HL-60 (cell line): ENCODE results near the gene CYB5A.

ENCODE experiments used
- GABPA ChIP-seq: IDR thresholded peaks from 2 replicates; pipeline ENCODE4 v1.6.1; 2012; ENCODE audit warnings: low read depth
- POLR2AphosphoS5 ChIP-seq: IDR thresholded peaks from 2 replicates; pipeline ENCODE4 v1.6.1; 2012; ENCODE audit warnings: low read depth
- TF ChIP-seq, protein P1 (sequence below): IDR thresholded peaks from 2 replicates; pipeline ENCODE4 v1.6.1; 2012; ENCODE audit warnings: low read depth; ENCODE audit not compliant: insufficient replicate concordance
- TF ChIP-seq, protein P2 (sequence below): IDR thresholded peaks from one replicate; pipeline ENCODE4 v1.5.1; 2011; ENCODE audit warnings: low read length, control low read depth, inconsistent platforms; ENCODE audit not compliant: insufficient read depth

DNA sequence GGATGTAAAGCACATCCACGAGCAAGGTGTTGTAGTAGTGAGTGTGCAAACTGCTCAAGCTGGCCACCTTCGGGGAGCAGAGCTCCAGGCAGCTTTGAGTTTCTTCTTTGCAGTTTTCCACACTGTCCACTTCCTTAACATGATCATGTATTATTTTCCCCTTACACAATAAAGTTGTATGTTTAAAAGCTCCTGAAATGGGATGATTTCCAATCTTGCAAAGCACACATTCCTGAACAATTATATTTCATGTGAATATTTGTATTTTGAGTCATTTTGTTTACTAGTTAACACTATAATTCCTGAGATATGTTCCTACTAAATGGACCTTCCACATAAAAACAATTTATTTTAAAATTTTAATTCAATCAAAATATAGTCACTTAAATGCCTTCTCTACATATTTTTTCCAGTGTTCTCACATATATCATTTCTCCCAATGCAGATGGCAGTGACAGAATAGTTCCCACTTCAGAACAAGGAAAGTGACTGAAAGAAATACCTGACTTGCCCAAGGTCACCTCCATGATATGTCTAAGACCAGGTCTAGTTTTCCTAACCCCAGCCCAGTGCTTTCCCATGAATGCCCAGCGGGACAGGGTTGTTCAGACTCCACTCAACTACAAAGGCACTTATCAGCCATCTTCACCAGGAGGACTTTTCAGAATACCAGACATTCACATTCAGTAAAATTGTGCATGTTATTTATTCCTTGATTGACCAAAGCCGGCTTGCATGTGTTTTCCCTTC lies 5.5 kb downstream of the CYB5A start:
- TF ChIP-seq, protein P1, sequence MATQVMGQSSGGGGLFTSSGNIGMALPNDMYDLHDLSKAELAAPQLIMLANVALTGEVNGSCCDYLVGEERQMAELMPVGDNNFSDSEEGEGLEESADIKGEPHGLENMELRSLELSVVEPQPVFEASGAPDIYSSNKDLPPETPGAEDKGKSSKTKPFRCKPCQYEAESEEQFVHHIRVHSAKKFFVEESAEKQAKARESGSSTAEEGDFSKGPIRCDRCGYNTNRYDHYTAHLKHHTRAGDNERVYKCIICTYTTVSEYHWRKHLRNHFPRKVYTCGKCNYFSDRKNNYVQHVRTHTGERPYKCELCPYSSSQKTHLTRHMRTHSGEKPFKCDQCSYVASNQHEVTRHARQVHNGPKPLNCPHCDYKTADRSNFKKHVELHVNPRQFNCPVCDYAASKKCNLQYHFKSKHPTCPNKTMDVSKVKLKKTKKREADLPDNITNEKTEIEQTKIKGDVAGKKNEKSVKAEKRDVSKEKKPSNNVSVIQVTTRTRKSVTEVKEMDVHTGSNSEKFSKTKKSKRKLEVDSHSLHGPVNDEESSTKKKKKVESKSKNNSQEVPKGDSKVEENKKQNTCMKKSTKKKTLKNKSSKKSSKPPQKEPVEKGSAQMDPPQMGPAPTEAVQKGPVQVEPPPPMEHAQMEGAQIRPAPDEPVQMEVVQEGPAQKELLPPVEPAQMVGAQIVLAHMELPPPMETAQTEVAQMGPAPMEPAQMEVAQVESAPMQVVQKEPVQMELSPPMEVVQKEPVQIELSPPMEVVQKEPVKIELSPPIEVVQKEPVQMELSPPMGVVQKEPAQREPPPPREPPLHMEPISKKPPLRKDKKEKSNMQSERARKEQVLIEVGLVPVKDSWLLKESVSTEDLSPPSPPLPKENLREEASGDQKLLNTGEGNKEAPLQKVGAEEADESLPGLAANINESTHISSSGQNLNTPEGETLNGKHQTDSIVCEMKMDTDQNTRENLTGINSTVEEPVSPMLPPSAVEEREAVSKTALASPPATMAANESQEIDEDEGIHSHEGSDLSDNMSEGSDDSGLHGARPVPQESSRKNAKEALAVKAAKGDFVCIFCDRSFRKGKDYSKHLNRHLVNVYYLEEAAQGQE, result no peak
- TF ChIP-seq, protein P2, sequence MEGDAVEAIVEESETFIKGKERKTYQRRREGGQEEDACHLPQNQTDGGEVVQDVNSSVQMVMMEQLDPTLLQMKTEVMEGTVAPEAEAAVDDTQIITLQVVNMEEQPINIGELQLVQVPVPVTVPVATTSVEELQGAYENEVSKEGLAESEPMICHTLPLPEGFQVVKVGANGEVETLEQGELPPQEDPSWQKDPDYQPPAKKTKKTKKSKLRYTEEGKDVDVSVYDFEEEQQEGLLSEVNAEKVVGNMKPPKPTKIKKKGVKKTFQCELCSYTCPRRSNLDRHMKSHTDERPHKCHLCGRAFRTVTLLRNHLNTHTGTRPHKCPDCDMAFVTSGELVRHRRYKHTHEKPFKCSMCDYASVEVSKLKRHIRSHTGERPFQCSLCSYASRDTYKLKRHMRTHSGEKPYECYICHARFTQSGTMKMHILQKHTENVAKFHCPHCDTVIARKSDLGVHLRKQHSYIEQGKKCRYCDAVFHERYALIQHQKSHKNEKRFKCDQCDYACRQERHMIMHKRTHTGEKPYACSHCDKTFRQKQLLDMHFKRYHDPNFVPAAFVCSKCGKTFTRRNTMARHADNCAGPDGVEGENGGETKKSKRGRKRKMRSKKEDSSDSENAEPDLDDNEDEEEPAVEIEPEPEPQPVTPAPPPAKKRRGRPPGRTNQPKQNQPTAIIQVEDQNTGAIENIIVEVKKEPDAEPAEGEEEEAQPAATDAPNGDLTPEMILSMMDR, result no peak
- TF ChIP-seq POLR2AphosphoS5 (no peak), GABPA (no peak)
